ENCODE results near the gene HMGXB4. TPM values are rescaled to one million over a fixed set of nuclear protein-coding genes. Genes with fewer than 3 reads are reported as not detected.

Gene HMGXB4
- total and polyA plus RNA-seq, 2 of the 8 experiments (the other 6 are each of a cell fraction or from before 2014, with no cell fraction given): 20.9 to 41.3 TPM

DNA sequence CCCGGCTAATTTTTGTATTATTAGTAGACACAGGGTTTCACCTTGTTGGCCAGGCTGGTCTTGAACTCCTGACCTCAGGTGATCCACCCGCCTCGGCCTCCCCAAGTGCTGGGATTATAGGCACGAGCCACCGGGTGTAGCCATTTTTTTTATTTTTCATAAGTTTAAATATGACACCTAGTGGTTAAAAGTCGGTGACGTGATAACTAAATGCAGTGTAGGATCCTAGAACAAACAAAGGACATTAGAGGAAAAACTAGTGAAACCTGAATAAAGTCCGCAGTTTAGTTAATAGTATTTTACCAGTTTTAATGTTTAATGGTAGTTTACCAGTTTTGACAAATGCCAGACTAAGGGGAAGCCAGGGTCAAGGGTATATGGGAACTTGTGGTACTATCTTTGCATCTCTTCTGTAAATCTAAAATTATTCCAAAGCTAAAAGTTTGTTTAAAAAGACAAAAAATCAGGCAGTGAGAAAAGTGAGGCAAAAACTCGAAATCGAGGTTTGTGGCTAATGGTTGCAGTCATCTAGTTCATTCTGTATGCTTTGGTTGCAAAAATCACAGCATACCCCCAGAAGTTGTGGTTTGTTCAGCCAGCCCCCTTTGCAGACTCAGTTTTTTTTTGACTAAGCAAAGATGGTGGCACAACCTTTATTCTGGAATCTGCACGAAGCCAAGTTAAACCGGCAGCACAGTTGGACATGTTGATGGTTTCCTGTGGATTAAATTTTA lies 72.0 kb downstream of the HMGXB4 start:
- TF ChIP-seq CBX5 (IDR thresholded peaks at IDR 0.05; ENCODE audit: low read depth, low read length) (no peak), CTBP2 (IDR thresholded peaks at IDR 0.05; ENCODE audit: borderline replicate concordance, insufficient read depth, insufficient read length, low read length) (no peak), SP4 (IDR thresholded peaks at IDR 0.05; ENCODE audit: low read length) (no peak), YY1 (IDR thresholded peaks at IDR 0.05; ENCODE audit: low read depth, low read length) (no peak), HDAC6 (IDR thresholded peaks at IDR 0.05; ENCODE audit: low read depth, low read length) (no peak), TAF1 (IDR thresholded peaks at IDR 0.05; ENCODE audit: low read depth, low read length) (no peak), TEAD4 (IDR thresholded peaks at IDR 0.05; ENCODE audit: low read depth, low read length) (no peak), HDAC2 (IDR thresholded peaks at IDR 0.05; ENCODE audit: borderline replicate concordance in 1 of 2, low read depth in 2 of 2, low read length in 2 of 2) (no peak)
- TF ChIP-seq, protein P1, sequence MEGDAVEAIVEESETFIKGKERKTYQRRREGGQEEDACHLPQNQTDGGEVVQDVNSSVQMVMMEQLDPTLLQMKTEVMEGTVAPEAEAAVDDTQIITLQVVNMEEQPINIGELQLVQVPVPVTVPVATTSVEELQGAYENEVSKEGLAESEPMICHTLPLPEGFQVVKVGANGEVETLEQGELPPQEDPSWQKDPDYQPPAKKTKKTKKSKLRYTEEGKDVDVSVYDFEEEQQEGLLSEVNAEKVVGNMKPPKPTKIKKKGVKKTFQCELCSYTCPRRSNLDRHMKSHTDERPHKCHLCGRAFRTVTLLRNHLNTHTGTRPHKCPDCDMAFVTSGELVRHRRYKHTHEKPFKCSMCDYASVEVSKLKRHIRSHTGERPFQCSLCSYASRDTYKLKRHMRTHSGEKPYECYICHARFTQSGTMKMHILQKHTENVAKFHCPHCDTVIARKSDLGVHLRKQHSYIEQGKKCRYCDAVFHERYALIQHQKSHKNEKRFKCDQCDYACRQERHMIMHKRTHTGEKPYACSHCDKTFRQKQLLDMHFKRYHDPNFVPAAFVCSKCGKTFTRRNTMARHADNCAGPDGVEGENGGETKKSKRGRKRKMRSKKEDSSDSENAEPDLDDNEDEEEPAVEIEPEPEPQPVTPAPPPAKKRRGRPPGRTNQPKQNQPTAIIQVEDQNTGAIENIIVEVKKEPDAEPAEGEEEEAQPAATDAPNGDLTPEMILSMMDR (IDR thresholded peaks at IDR 0.05; ENCODE audit: control extremely low read depth in 1 of 3, insufficient read depth in 1 of 3, low read depth in 1 of 3, low read length in 3 of 3): no peak
- no peak overlapping the region for H2AK5ac ChIP-seq (ENCODE audit: low read depth, low read length)
- H4K5ac ChIP-seq (ENCODE audit: insufficient read length, low read depth, low read length): no peak overlapping the region
- ChIA-PET POLR2A (ENCODE audit: partially characterized antibody) (interaction anchor here (0.6 to 1.5 kb wide), 3 partner anchors 12 to 80 kb away, joined by 3 read pairs; partner anchors contain the start of gene TOM1), CTCF (ENCODE audit: partially characterized antibody) (interaction anchor here (0.7 to 1.0 kb wide), 3 partner anchors 101 to 151 kb away, joined by 3 to 5 read pairs (median 4); no protein-coding TSS in a partner anchor)
- no peaks in the 10 kb centered on the region for H3K23me2 ChIP-seq (ENCODE audit: low read depth, low read length)
- no peak overlapping the region for H3K14ac ChIP-seq (ENCODE audit: insufficient read length)
- no peak overlapping the region for H4K91ac ChIP-seq (replicated peaks; ENCODE audit: insufficient read length, low read length)
- H3K36me3 ChIP-seq (ENCODE audit: control insufficient read depth in 2 of 4, insufficient read depth in 4 of 4, low read length in 3 of 4): peaks cover 0 to 14% (median 6%) of the 10 kb centered on the region in 4 experiments; a peak in 5 of 8 replicates
- no peak overlapping the region for H3K23ac ChIP-seq (ENCODE audit: insufficient read length)
- H3K27me3 ChIP-seq (replicated peaks in 1 of 4; ENCODE audit: control insufficient read depth in 3 of 4, extremely low read depth in 1 of 4, insufficient read depth in 3 of 4, low read length in 3 of 4): no peaks in the 10 kb centered on the region
- H4K8ac ChIP-seq (ENCODE audit: extremely low read depth, insufficient read depth, low read length): no peak overlapping the region
- H3K79me1 ChIP-seq (ENCODE audit: low read depth, low read length): no peaks in the 10 kb centered on the region
- 93% methylated on average over 12 of the region's 12 CpGs; no CpG with 5 or more reads in 1 of the 2 experiments for WGBS, 2 experiments (ENCODE audit: extremely low coverage in 1 of 2, insufficient coverage in 1 of 2, insufficient read length in 1 of 2, insufficient replicate concordance in 2 of 2, low coverage in 1 of 2, low lambda C conversion rate in 2 of 2, missing lambda C conversion rate in 1 of 2)
- H3K18ac ChIP-seq (ENCODE audit: extremely low read depth, low read length): no peak overlapping the region
- no peak overlapping the region for H3K4ac ChIP-seq (replicated peaks; ENCODE audit: insufficient read length, low read depth, low read length)
- H3K4me2 ChIP-seq (ENCODE audit: insufficient read depth in 1 of 2, low read depth in 2 of 2, low read length in 2 of 2): no peak overlapping the region
- H3K9me3 ChIP-seq (ENCODE audit: insufficient read depth in 2 of 2, low read depth in 1 of 2, low read length in 1 of 2): no peaks in the 10 kb centered on the region
- no peak overlapping the region for H2BK15ac ChIP-seq (ENCODE audit: low read length)
- H2BK5ac ChIP-seq (ENCODE audit: low read depth, low read length): no peak overlapping the region
- FAIRE-seq: no peak
- H2BK20ac ChIP-seq (ENCODE audit: low read length): no peak overlapping the region
- no peak overlapping the region for H2BK12ac ChIP-seq (ENCODE audit: low read depth, low read length)
- H3K56ac ChIP-seq (replicated peaks; ENCODE audit: insufficient read length, low read depth, low read length): no peak overlapping the region
- H4K20me1 ChIP-seq (replicated peaks in 1 of 2; ENCODE audit: control insufficient read depth in 1 of 2, insufficient read depth in 2 of 2, low read length in 2 of 2): peaks cover 0 to 3% of the 10 kb centered on the region in 2 experiments
- H3K4me1 ChIP-seq (replicated peaks in 1 of 4; ENCODE audit: control insufficient read depth in 3 of 4, insufficient read depth in 4 of 4, low read length in 3 of 4): no peaks in the 10 kb centered on the region; a peak in 2 of 7 replicates
- H3K79me2 ChIP-seq (ENCODE audit: control insufficient read depth in 1 of 2, insufficient read depth in 2 of 2, low read length in 2 of 2): no peaks in the 10 kb centered on the region
- no peak overlapping the region for H2AFZ ChIP-seq (ENCODE audit: low read length)
- no peak overlapping the region for H2BK120ac ChIP-seq (replicated peaks; ENCODE audit: low read depth, low read length)
- H3K9ac ChIP-seq (replicated peaks in 1 of 4; ENCODE audit: extremely low read depth in 1 of 4, low read depth in 3 of 4, low read length in 3 of 4): no peak overlapping the region
- H3K4me3 ChIP-seq (ENCODE audit: extremely low read depth in 1 of 4, insufficient read depth in 2 of 4, low read depth in 3 of 4, low read length in 4 of 4): no peak overlapping the region
- no peak overlapping the region for H3K27ac ChIP-seq (ENCODE audit: low read depth, low read length)
- DNase-seq (ENCODE audit: low read depth in 1 of 2, low spot score in 2 of 2): no peak

Data from H1 (cell line).